Astrocyte (in vitro differentiated cells and primary cell): ENCODE measurements around the gene MIR17HG. TPM values are rescaled to one million over a fixed set of nuclear protein-coding genes. Genes with fewer than 3 reads are reported as not detected.

Experiments used
- DNase-seq: peaks from one replicate; pipeline ENCODE4 v3.0.0-alpha.2; 2010; ENCODE audit warnings: low read depth
- FAIRE-seq: peaks from 2 replicates; lab custom pipeline; 2011; peaks lifted over from hg19 to GRCh38; lab: Jason Lieb, UNC
- H2AFZ ChIP-seq: 2 replicates; pipeline ENCODE4 v1.6.0; 2012; ENCODE audit warnings: low read depth, low read length, inconsistent platforms
- H3K27ac ChIP-seq: 2 replicates; pipeline ENCODE4 v1.5.1; 2011; ENCODE audit warnings: low read depth, low read length, inconsistent platforms
- H3K27me3 ChIP-seq: 2 replicates; pipeline ENCODE4 v1.6.0; 2011; ENCODE audit warnings: low read length, inconsistent platforms; ENCODE audit not compliant: insufficient read depth
- H3K36me3 ChIP-seq: 2 replicates; pipeline ENCODE4 v1.5.1; 2011; ENCODE audit warnings: low read length, inconsistent platforms; ENCODE audit not compliant: insufficient read depth
- H3K4me1 ChIP-seq: 2 replicates; pipeline ENCODE4 v1.5.1; 2011; ENCODE audit warnings: low read length, inconsistent platforms; ENCODE audit not compliant: insufficient read depth
- H3K4me2 ChIP-seq: 2 replicates; pipeline ENCODE4 v1.6.0; 2012; ENCODE audit warnings: low read length, inconsistent platforms
- H3K4me3 ChIP-seq: 2 replicates; pipeline ENCODE4 v1.5.1; 2011; ENCODE audit warnings: low read depth, mild to moderate bottlenecking, low read length, inconsistent platforms; ENCODE audit not compliant: insufficient read depth
- H3K79me2 ChIP-seq: 2 replicates; pipeline ENCODE4 v1.6.0; 2012; ENCODE audit warnings: mild to moderate bottlenecking, low read length, inconsistent platforms; ENCODE audit not compliant: insufficient read depth
- H3K9ac ChIP-seq: 2 replicates; pipeline ENCODE4 v1.6.0; 2012; ENCODE audit warnings: mild to moderate bottlenecking, low read length, inconsistent platforms
- H3K9me3 ChIP-seq: 2 replicates; pipeline ENCODE4 v1.5.1; 2012; ENCODE audit warnings: low read depth, mild to moderate bottlenecking, low read length, inconsistent platforms; ENCODE audit not compliant: insufficient read depth
- H4K20me1 ChIP-seq: 2 replicates; pipeline ENCODE4 v1.6.0; 2012; ENCODE audit warnings: low read length, inconsistent platforms; ENCODE audit not compliant: insufficient read depth
- H3K27ac Mint-ChIP-seq: one replicate; pipeline ENCODE4 v1.8.0; 2021; ENCODE audit warnings: mild to moderate bottlenecking, mixed read lengths; ENCODE audit not compliant: unreplicated experiment
- H3K27me3 Mint-ChIP-seq: one replicate; pipeline ENCODE4 v1.8.0; 2021; ENCODE audit warnings: low read depth, mixed read lengths; ENCODE audit not compliant: unreplicated experiment
- H3K36me3 Mint-ChIP-seq: one replicate; pipeline ENCODE4 v1.8.0; 2021; ENCODE audit warnings: low read depth, mixed read lengths; ENCODE audit not compliant: unreplicated experiment
- H3K4me1 Mint-ChIP-seq: one replicate; pipeline ENCODE4 v1.8.0; 2021; ENCODE audit warnings: low read depth, mixed read lengths; ENCODE audit not compliant: unreplicated experiment
- H3K4me3 Mint-ChIP-seq: one replicate; pipeline ENCODE4 v1.8.0; 2021; ENCODE audit warnings: mild to moderate bottlenecking, moderate library complexity, mixed read lengths; ENCODE audit not compliant: unreplicated experiment
- H3K9me3 Mint-ChIP-seq: one replicate; pipeline ENCODE4 v1.8.0; 2021; ENCODE audit warnings: mild to moderate bottlenecking, mixed read lengths; ENCODE audit not compliant: unreplicated experiment
- CTCF ChIP-seq: IDR thresholded peaks from 2 replicates; pipeline ENCODE4 v1.5.1; 2011; ENCODE audit warnings: low read depth, mild to moderate bottlenecking, inconsistent platforms, low read length, moderate library complexity; ENCODE audit not compliant: insufficient read depth
- EZH2 ChIP-seq: IDR thresholded peaks from 2 replicates; pipeline ENCODE4 v1.6.1; 2012; ENCODE audit warnings: mild to moderate bottlenecking, low read length, inconsistent platforms; ENCODE audit not compliant: insufficient read depth
- total RNA-seq: library from RNA; stranded (reverse); gene quantifications from 2 replicates; pipeline ENCODE4 v1.2.1, GENCODE V29; 2021

MIR17HG gene
- total RNA-seq, 1 donor from 2014 or later, result 6.3 TPM

GRCh38 chr13:91331047-91331915 lies 16.2 kb upstream of the MIR17HG start:
- no peaks in the 10 kb centered on the region for H3K36me3 Mint-ChIP-seq
- peaks cover 3% of the 10 kb centered on the region for H3K27me3 Mint-ChIP-seq
- H2AFZ ChIP-seq, result no peak overlapping the region
- H3K4me3 ChIP-seq, result no peak overlapping the region
- H3K4me2 ChIP-seq, result no peak overlapping the region
- H3K9me3 ChIP-seq, result no peaks in the 10 kb centered on the region
- H3K4me1 Mint-ChIP-seq, result no peaks in the 10 kb centered on the region
- H3K36me3 ChIP-seq, result no peaks in the 10 kb centered on the region
- TF ChIP-seq EZH2 (no peak), CTCF (no peak)
- no peak overlapping the region for H3K27ac ChIP-seq
- no peak overlapping the region for H3K27ac Mint-ChIP-seq
- H3K79me2 ChIP-seq, result no peaks in the 10 kb centered on the region
- no peaks in the 10 kb centered on the region for H3K4me1 ChIP-seq
- DNase-seq (no peak), FAIRE-seq (no peak)
- H3K4me3 Mint-ChIP-seq, result no peak overlapping the region
- H4K20me1 ChIP-seq, result no peaks in the 10 kb centered on the region
- H3K9ac ChIP-seq, result no peak overlapping the region
- no peaks in the 10 kb centered on the region for H3K9me3 Mint-ChIP-seq
- no peaks in the 10 kb centered on the region for H3K27me3 ChIP-seq

- Histone ChIP-seq H3K4me1 (peaks cover 18% of the 10 kb centered on the region), H3K4me2 (no peak overlapping the region), H3K9me3 (no peaks in the 10 kb centered on the region), H3K4me3 (no peak overlapping the region), H3K36me3 (peaks cover 9% of the 10 kb centered on the region), H4K20me1 (peaks cover 16% of the 10 kb centered on the region), H2AFZ (no peak overlapping the region), H3K27ac (no peak overlapping the region), H3K9ac (no peak overlapping the region), H3K79me2 (peaks cover 25% of the 10 kb centered on the region), H3K27me3 (peaks cover 7% of the 10 kb centered on the region)
- FAIRE-seq, result no peak
- no peak for DNase-seq
- no peak overlapping the region for H3K4me3 Mint-ChIP-seq
- H3K36me3 Mint-ChIP-seq, result no peaks in the 10 kb centered on the region
- no peaks in the 10 kb centered on the region for H3K9me3 Mint-ChIP-seq
- peaks cover 3% of the 10 kb centered on the region for H3K27me3 Mint-ChIP-seq
- no peak overlapping the region for H3K27ac Mint-ChIP-seq
- no peak for TF ChIP-seq EZH2
- no peak for TF ChIP-seq CTCF
- H3K4me1 Mint-ChIP-seq, result peaks cover 7% of the 10 kb centered on the region
Observed at GRCh38 chr13:91346062-91346461, 1.4 kb upstream of the MIR17HG start.

- Mint-ChIP-seq H3K27me3 (peaks cover 3% of the 10 kb centered on the region), H3K27ac (peak overlapping the region; percentile 92), H3K4me1 (peaks cover 14% of the 10 kb centered on the region), H3K9me3 (no peaks in the 10 kb centered on the region), H3K36me3 (no peaks in the 10 kb centered on the region), H3K4me3 (peak overlapping the region; percentile 94)
- no peak overlapping the region for H3K27ac ChIP-seq
- H3K79me2 ChIP-seq, result peaks cover 32% of the 10 kb centered on the region
- peaks cover 22% of the 10 kb centered on the region for H4K20me1 ChIP-seq
- H3K4me1 ChIP-seq, result peaks cover 23% of the 10 kb centered on the region
- H3K9me3 ChIP-seq, result no peaks in the 10 kb centered on the region
- H3K9ac ChIP-seq, result peak overlapping the region; percentile 81
- H3K27me3 ChIP-seq, result peaks cover 7% of the 10 kb centered on the region
- peak overlapping the region; percentile 60 for H3K4me3 ChIP-seq
- FAIRE-seq (no peak), DNase-seq (no peak)
- peak overlapping the region; percentile 94 for H3K4me2 ChIP-seq
- H2AFZ ChIP-seq, result peak overlapping the region; percentile 80
- H3K36me3 ChIP-seq, result peaks cover 9% of the 10 kb centered on the region
- TF ChIP-seq CTCF, result no peak
Observed at GRCh38 chr13:91346850-91347201, 661 bp upstream of the MIR17HG start.
